Activated B cell treated with CpG ODN at 0.5 μM for 24 hours (primary cell): ENCODE measurements around the gene METAP2. TPM values are rescaled to one million over a fixed set of nuclear protein-coding genes. Genes with fewer than 3 reads are reported as not detected.

Experiments
- ATAC-seq: fragments of 200-7000 bp; cut with Tn5 transposase; one replicate; pipeline ENCODE4 v1.10.0; 2021; ENCODE audit warnings: low read depth, mild to moderate bottlenecking, moderate library complexity
- CTCF ChIA-PET: fragments of 350-600 bp; sonication (Branson Sonifier 250); formaldehyde crosslinking; loops from one replicate; lab custom pipeline; 2021; ENCODE audit warnings: antibody characterized with exemption; lab: Charles Lee
- POLR2A ChIA-PET: fragments of 350-600 bp; sonication (Branson Sonifier 250); formaldehyde crosslinking; loops from one replicate; lab custom pipeline; 2021; ENCODE audit warnings: antibody characterized with exemption; lab: Charles Lee
- DNase-seq: peaks from one replicate; pipeline ENCODE4 v3.0.0; 2022
- H3K27ac Mint-ChIP-seq: one replicate; pipeline ENCODE4 v1.8.0; 2020; ENCODE audit warnings: mixed read lengths
- H3K27me3 Mint-ChIP-seq: one replicate; pipeline ENCODE4 v1.8.0; 2021; ENCODE audit warnings: mixed read lengths
- H3K36me3 Mint-ChIP-seq: one replicate; pipeline ENCODE4 v1.8.0; 2021; ENCODE audit warnings: low read depth, mixed read lengths
- H3K4me1 Mint-ChIP-seq: one replicate; pipeline ENCODE4 v1.8.0; 2021; ENCODE audit warnings: mixed read lengths
- H3K4me3 Mint-ChIP-seq: one replicate; pipeline ENCODE4 v1.8.0; 2020; ENCODE audit warnings: mild to moderate bottlenecking, mixed read lengths
- H3K9me3 Mint-ChIP-seq: one replicate; pipeline ENCODE4 v1.8.0; 2020; ENCODE audit warnings: mixed read lengths
- CTCF ChIP-seq: fragments of 200-600 bp; IDR thresholded peaks from one replicate; pipeline ENCODE4 v1.8.0; 2022; ENCODE audit warnings: antibody characterized with exemption, mild to moderate bottlenecking
- intact Hi-C: fragments of 100-400 bp; cut with micrococcal nuclease; formaldehyde crosslinking; loops from one replicate; pipeline ENCODE4 v1.15.1; 2024
- total RNA-seq: library from RNA; stranded (reverse); gene quantifications from 2 replicates; pipeline ENCODE4 v1.2.3, GENCODE V29; 2022

Gene METAP2
- total RNA-seq, result 63.0 and 67.4 TPM in 2 replicates

- intact Hi-C loops, result loop anchor here (1.0 to 5.0 kb wide), 9 partner anchors 9 to 1797 kb away; partner anchors contain the start of genes CRADD, FGD6, LTA4H and NDUFA12
- H3K27me3 Mint-ChIP-seq, result peaks cover 2% of the 10 kb centered on the region
- peak; percentile 97 for ATAC-seq
- ChIA-PET POLR2A (interaction anchor here (0.5 to 2.7 kb wide), 25 partner anchors 8 to 1797 kb away, joined by 3 to 26 read pairs (median 5); partner anchors contain the start of genes AMDHD1, CCDC38, CRADD and FGD6), CTCF (interaction anchor here (1.1 to 2.4 kb wide), 2 partner anchors 60 to 256 kb away, joined by 3 to 7 read pairs; partner anchors contain the start of gene VEZT)
- no peak for TF ChIP-seq CTCF
- H3K4me3 Mint-ChIP-seq, result peak within 1 kb of the TSS; percentile 100
- DNase-seq, result peak; percentile 87
- peaks cover 50% of the 10 kb centered on the region for H3K36me3 Mint-ChIP-seq
- H3K4me1 Mint-ChIP-seq, result peaks cover 51% of the 10 kb centered on the region
- H3K9me3 Mint-ChIP-seq, result no peaks in the 10 kb centered on the region
- H3K27ac Mint-ChIP-seq, result peak within 1 kb of the TSS; percentile 99
Observed at GRCh38 chr12:95473884-95474659, at the start of gene METAP2. Gene METAP2 (plus strand): TSS chr12:95474152. CDS start chr12:95474180, 28 bp downstream.

- Mint-ChIP-seq H3K27me3 (no peaks in the 10 kb centered on the region), H3K4me1 (peaks cover 8% of the 10 kb centered on the region), H3K4me3 (no peak overlapping the region), H3K27ac (no peak overlapping the region), H3K36me3 (no peaks in the 10 kb centered on the region), H3K9me3 (no peaks in the 10 kb centered on the region)
- TF ChIP-seq CTCF, result no peak
- DNase-seq (no peak), ATAC-seq (no peak)
- ChIA-PET POLR2A (no interaction called here), CTCF (no interaction called here)
- intact Hi-C loops, result no loop called here
Observed at GRCh38 chr12:95424271-95424994, 49.5 kb upstream of the METAP2 start.

GRCh38 chr12:95429172-95429510 is 44.8 kb upstream of the METAP2 start:
- peaks cover 2% of the 10 kb centered on the region for H3K27me3 Mint-ChIP-seq
- H3K4me3 Mint-ChIP-seq, result no peak overlapping the region
- POLR2A ChIA-PET, result interaction anchor here (1.7 kb wide), 1 partner anchor 44 kb away, joined by 7 read pairs; the partner anchor contains the start of gene METAP2
- ATAC-seq, result no peak
- H3K9me3 Mint-ChIP-seq, result no peaks in the 10 kb centered on the region
- H3K4me1 Mint-ChIP-seq, result peaks cover 8% of the 10 kb centered on the region
- CTCF ChIA-PET, result no interaction called here
- DNase-seq, result no peak
- H3K36me3 Mint-ChIP-seq, result no peaks in the 10 kb centered on the region
- no peak for TF ChIP-seq CTCF
- intact Hi-C loops, result no loop called here
- H3K27ac Mint-ChIP-seq, result no peak overlapping the region

- Mint-ChIP-seq H3K9me3 (no peaks in the 10 kb centered on the region), H3K27me3 (peaks cover 2% of the 10 kb centered on the region), H3K36me3 (no peaks in the 10 kb centered on the region), H3K4me1 (peaks cover 8% of the 10 kb centered on the region), H3K27ac (no peak overlapping the region), H3K4me3 (no peak overlapping the region)
- ChIA-PET POLR2A (no interaction called here), CTCF (no interaction called here)
- intact Hi-C loops, result no loop called here
- TF ChIP-seq CTCF, result no peak
- no peak for DNase-seq
- no peak for ATAC-seq
Observed at GRCh38 chr12:95431120-95431519, 42.8 kb upstream of the METAP2 start.

- H3K4me1 Mint-ChIP-seq, result peaks cover 19% of the 10 kb centered on the region
- H3K9me3 Mint-ChIP-seq, result no peaks in the 10 kb centered on the region
- POLR2A ChIA-PET, result no interaction called here
- no peaks in the 10 kb centered on the region for H3K36me3 Mint-ChIP-seq
- CTCF ChIA-PET, result no interaction called here
- TF ChIP-seq CTCF, result no peak
- no peak overlapping the region for H3K4me3 Mint-ChIP-seq
- no peak overlapping the region for H3K27ac Mint-ChIP-seq
- DNase-seq (no peak), ATAC-seq (no peak)
- peaks cover 2% of the 10 kb centered on the region for H3K27me3 Mint-ChIP-seq
- intact Hi-C loops, result no loop called here
Observed at GRCh38 chr12:95435355-95435754, 38.6 kb upstream of the METAP2 start.
